ENCODE data around the gene PKDREJ.

Gene PKDREJ

GRCh38 chr22:46212195-46212594 lies 50.9 kb downstream of the PKDREJ start:
- TF ChIP-seq POLR2AphosphoS5 (IDR thresholded peaks at IDR 0.05; ENCODE audit: low read depth, low read length): no peak
- no peak for TF ChIP-seq SIN3A (IDR thresholded peaks at IDR 0.05; ENCODE audit: borderline replicate concordance, insufficient read depth, low read length)
- TF ChIP-seq FOXP2 (optimal IDR thresholded peaks at IDR 0.05; ENCODE audit: borderline replicate concordance, extremely low read depth, extremely low read length, insufficient read depth): no peak
- TF ChIP-seq REST (IDR thresholded peaks at IDR 0.05; ENCODE audit: insufficient read depth in 1 of 2, low read depth in 2 of 2, low read length in 2 of 2): no peak
- no peak for TF ChIP-seq TAF1 (IDR thresholded peaks at IDR 0.05; ENCODE audit: borderline replicate concordance, insufficient read depth, low read length)

GRCh38 chr22:46209262-46209661 lies 53.9 kb downstream of the PKDREJ start:
- TF ChIP-seq TAF1 (IDR thresholded peaks at IDR 0.05; ENCODE audit: borderline replicate concordance, insufficient read depth, low read length) (no peak), POLR2AphosphoS5 (IDR thresholded peaks at IDR 0.05; ENCODE audit: low read depth, low read length) (no peak), FOXP2 (optimal IDR thresholded peaks at IDR 0.05; ENCODE audit: borderline replicate concordance, extremely low read depth, extremely low read length, insufficient read depth) (no peak), REST (IDR thresholded peaks at IDR 0.05; ENCODE audit: insufficient read depth in 1 of 2, low read depth in 2 of 2, low read length in 2 of 2) (no peak), SIN3A (IDR thresholded peaks at IDR 0.05; ENCODE audit: borderline replicate concordance, insufficient read depth, low read length) (no peak)

Data from PFSK-1 (cell line).